ENCODE measurements around the gene LMAN1L.

GRCh38 chr15:74857671-74858368, 45.2 kb downstream of the LMAN1L start:
- TF ChIP-seq CTCF (IDR thresholded peaks at IDR 0.05), result no peak
- TF ChIP-seq POLR2AphosphoS5 (IDR thresholded peaks at IDR 0.05), result no peak
